ENCODE measurements around the gene GCNT2.

The GCNT2 gene

GRCh38 chr6:10678456-10678855 lies 157.3 kb downstream of the GCNT2 start:
- DNase-seq (no peak), ATAC-seq (replicated peaks) (no peak)
- no peaks in the 10 kb centered on the region for H3K36me3 Mint-ChIP-seq
- no peak overlapping the region for H3K27ac Mint-ChIP-seq
- H3K27me3 Mint-ChIP-seq = peaks cover 0 to 5% of the 10 kb centered on the region in 2 donors
- H3K9me3 Mint-ChIP-seq = peaks cover 0 to 2% of the 10 kb centered on the region in 2 donors
- no peak overlapping the region for H3K4me3 Mint-ChIP-seq
- peaks cover under 1 to 6% of the 10 kb centered on the region in 2 donors for H3K4me1 Mint-ChIP-seq

Measured in stimulated activated naive B cell treated with anti-CD40 and anti-IgM and Interleukin-4, amounts not matched to agents 10 μg/mL and 1 μg/mL and 100 μg/mL, for 72 hours (primary cell).